GM18907 (cell line): ENCODE measurements around the gene KIF1B.

Experiments used
- ATAC-seq: cut with Tn5 transposase; IDR thresholded peaks from one replicate; pipeline ENCODE4 v1.9.1; 2021; ENCODE audit warnings: mild to moderate bottlenecking, moderate library complexity; ENCODE audit not compliant: unreplicated experiment

The KIF1B gene

GRCh38 chr1:10209905-10210810 lies at the start of gene KIF1B:
KIF1B (plus strand) TSS chr1:10210570; CDS start chr1:10232329, 21,759 bp downstream.
- ATAC-seq = peak; percentile 96

GRCh38 chr1:10160907-10161490 lies 49.4 kb upstream of the KIF1B start:
- no peak for ATAC-seq

GRCh38 chr1:10161541-10162290 lies 48.7 kb upstream of the KIF1B start:
- ATAC-seq = no peak

- ATAC-seq = no peak
Observed at GRCh38 chr1:10168912-10169514, 41.4 kb upstream of the KIF1B start.

- ATAC-seq = no peak
Observed at GRCh38 chr1:10170239-10170574, 40.2 kb upstream of the KIF1B start.

- no peak for ATAC-seq
Observed at GRCh38 chr1:10171105-10171767, 39.1 kb upstream of the KIF1B start.

GRCh38 chr1:10171995-10172669 lies 38.2 kb upstream of the KIF1B start:
- ATAC-seq = no peak

GRCh38 chr1:10173582-10173981 lies 36.8 kb upstream of the KIF1B start:
- ATAC-seq = no peak

GRCh38 chr1:10177876-10178275 lies 32.5 kb upstream of the KIF1B start:
- ATAC-seq = no peak

GRCh38 chr1:10178597-10179405 lies 31.6 kb upstream of the KIF1B start:
- no peak for ATAC-seq

- no peak for ATAC-seq
Observed at GRCh38 chr1:10179406-10180091, 30.8 kb upstream of the KIF1B start.

GRCh38 chr1:10181154-10181553 lies 29.2 kb upstream of the KIF1B start:
- no peak for ATAC-seq

- ATAC-seq = no peak
Observed at GRCh38 chr1:10185759-10186158, 24.6 kb upstream of the KIF1B start.

GRCh38 chr1:10186331-10187025 lies 23.9 kb upstream of the KIF1B start:
- ATAC-seq = no peak

GRCh38 chr1:10187026-10187334 lies 23.4 kb upstream of the KIF1B start:
- ATAC-seq = no peak

- ATAC-seq = no peak
Observed at GRCh38 chr1:10188133-10188650, 22.2 kb upstream of the KIF1B start.

- ATAC-seq = no peak
Observed at GRCh38 chr1:10189659-10190058, 20.7 kb upstream of the KIF1B start.

GRCh38 chr1:10192263-10192662 lies 18.1 kb upstream of the KIF1B start:
- ATAC-seq = no peak
